ENCODE data around the gene SEMA6B. TPM values are rescaled to one million over a fixed set of nuclear protein-coding genes. Genes with fewer than 3 reads are reported as not detected.

The SEMA6B gene
- total and polyA plus RNA-seq, 10 donors = 5.5 to 85.0 (median 46.5) TPM

- intact Hi-C loops (cut with DNase I; ENCODE audit: low total_unique reads) = no loop called here
- H3K9me3 ChIP-seq = no peaks in the 10 kb centered on the region
- peaks cover 17 to 37% (median 32%) of the 10 kb centered on the region in 6 donors for H3K4me1 ChIP-seq
- 67 to 87% (median 83%) methylated on average over 6 of the region's 6 CpGs for WGBS, 5 donors
- no peak overlapping the region for H3K27ac ChIP-seq
- DNase-seq = no peak
- H3K36me3 ChIP-seq = no peaks in the 10 kb centered on the region
- TF ChIP-seq POLR2A (IDR thresholded peaks at IDR 0.05) (no peak), POLR2AphosphoS5 (IDR thresholded peaks at IDR 0.05) (no peak), CTCF (IDR thresholded peaks at IDR 0.05 in 8 of 11, conservative IDR thresholded peaks at IDR 0.05 in 3 of 11) (no peak)
- H3K4me3 ChIP-seq = no peak overlapping the region
- peaks cover 0 to 98% (median 50%) of the 10 kb centered on the region in 7 donors for H3K27me3 ChIP-seq (replicated peaks in 1 of 7)
These were observed 27.2 kb upstream of the SEMA6B start for GRCh38 chr19:4586691-4587090.

GRCh38 chr19:4586245-4586644 is 26.8 kb upstream of the SEMA6B start:
- Histone ChIP-seq H3K27ac (no peak overlapping the region), H3K4me3 (no peak overlapping the region), H3K4me1 (peaks cover 17 to 38% (median 34%) of the 10 kb centered on the region in 6 donors), H3K36me3 (no peaks in the 10 kb centered on the region), H3K27me3 (replicated peaks in 1 of 7) (peaks cover 0 to 97% (median 50%) of the 10 kb centered on the region in 7 donors), H3K9me3 (no peaks in the 10 kb centered on the region)
- intact Hi-C loops (cut with DNase I; ENCODE audit: low total_unique reads) = no loop called here
- WGBS, 5 donors = 55 to 82% (median 72%) methylated on average over 6 of the region's 6 CpGs
- no peak for TF ChIP-seq CTCF (IDR thresholded peaks at IDR 0.05 in 8 of 11, conservative IDR thresholded peaks at IDR 0.05 in 3 of 11)
- TF ChIP-seq POLR2A (IDR thresholded peaks at IDR 0.05) = no peak
- no peak for TF ChIP-seq POLR2AphosphoS5 (IDR thresholded peaks at IDR 0.05)
- DNase-seq = no peak

DNA sequence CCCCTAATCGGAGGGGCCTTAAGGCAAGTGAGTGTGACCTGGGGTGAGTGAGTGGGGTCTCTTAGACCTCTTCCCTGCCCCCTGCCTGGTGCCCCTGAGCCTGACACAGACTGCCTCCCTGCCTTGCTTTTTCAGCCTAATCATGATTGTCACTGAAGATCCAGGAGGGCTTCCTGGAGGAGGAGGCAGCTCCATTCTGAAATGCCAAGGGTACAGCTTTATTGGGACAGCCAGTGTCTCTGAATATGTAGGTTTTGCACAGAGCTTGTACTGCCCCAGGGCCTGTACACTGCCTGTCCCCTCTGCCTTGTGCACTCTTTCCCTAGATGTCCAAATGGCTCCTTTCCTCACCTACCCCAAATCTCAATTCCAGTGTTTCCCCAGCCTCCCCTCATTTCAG is 26.1 kb upstream of the SEMA6B start:
- WGBS, 5 donors = 79 to 100% (median 93%) methylated on average over 1 of the region's 1 CpG
- Histone ChIP-seq H3K27ac (no peak overlapping the region), H3K27me3 (replicated peaks in 1 of 7) (peaks cover under 1 to 97% (median 52%) of the 10 kb centered on the region in 7 donors), H3K4me1 (peaks cover 17 to 42% (median 36%) of the 10 kb centered on the region in 6 donors), H3K4me3 (no peak overlapping the region), H3K36me3 (no peaks in the 10 kb centered on the region), H3K9me3 (no peaks in the 10 kb centered on the region)
- no peak for DNase-seq
- intact Hi-C loops (cut with DNase I; ENCODE audit: low total_unique reads) = no loop called here
- TF ChIP-seq POLR2AphosphoS5 (IDR thresholded peaks at IDR 0.05) = no peak
- TF ChIP-seq CTCF (IDR thresholded peaks at IDR 0.05 in 8 of 11, conservative IDR thresholded peaks at IDR 0.05 in 3 of 11) = no peak
- TF ChIP-seq POLR2A (IDR thresholded peaks at IDR 0.05) = no peak

GRCh38 chr19:4584670-4585460 is 25.4 kb upstream of the SEMA6B start:
- Histone ChIP-seq H3K27me3 (replicated peaks in 1 of 7) (peaks cover 2 to 97% (median 58%) of the 10 kb centered on the region in 7 donors), H3K4me1 (peaks cover 17 to 49% (median 39%) of the 10 kb centered on the region in 6 donors), H3K9me3 (no peaks in the 10 kb centered on the region), H3K36me3 (no peaks in the 10 kb centered on the region), H3K4me3 (peak overlapping the region; percentile 1 to 59 (median 20)), H3K27ac (peak overlapping the region in 3 of 8 donors; percentile 58 to 79 (median 79))
- WGBS, 5 donors = 8 to 20% (median 11%) methylated on average over 22 to 45 of the region's 45 CpGs
- intact Hi-C loops (cut with DNase I; ENCODE audit: low total_unique reads) = no loop called here
- no peak for DNase-seq
- TF ChIP-seq CTCF (IDR thresholded peaks at IDR 0.05 in 8 of 11, conservative IDR thresholded peaks at IDR 0.05 in 3 of 11) = no peak
- TF ChIP-seq POLR2A (IDR thresholded peaks at IDR 0.05) = no peak
- no peak for TF ChIP-seq POLR2AphosphoS5 (IDR thresholded peaks at IDR 0.05)

Data from spleen (tissue), 11 donors.